GM18511 (cell line): ENCODE data around the gene PRKAR2B.

Experiments
- ATAC-seq: cut with Tn5 transposase; IDR thresholded peaks from one replicate; pipeline ENCODE4 v1.9.1; 2021; ENCODE audit warnings: mild to moderate bottlenecking, moderate library complexity; ENCODE audit not compliant: unreplicated experiment

PRKAR2B gene

DNA sequence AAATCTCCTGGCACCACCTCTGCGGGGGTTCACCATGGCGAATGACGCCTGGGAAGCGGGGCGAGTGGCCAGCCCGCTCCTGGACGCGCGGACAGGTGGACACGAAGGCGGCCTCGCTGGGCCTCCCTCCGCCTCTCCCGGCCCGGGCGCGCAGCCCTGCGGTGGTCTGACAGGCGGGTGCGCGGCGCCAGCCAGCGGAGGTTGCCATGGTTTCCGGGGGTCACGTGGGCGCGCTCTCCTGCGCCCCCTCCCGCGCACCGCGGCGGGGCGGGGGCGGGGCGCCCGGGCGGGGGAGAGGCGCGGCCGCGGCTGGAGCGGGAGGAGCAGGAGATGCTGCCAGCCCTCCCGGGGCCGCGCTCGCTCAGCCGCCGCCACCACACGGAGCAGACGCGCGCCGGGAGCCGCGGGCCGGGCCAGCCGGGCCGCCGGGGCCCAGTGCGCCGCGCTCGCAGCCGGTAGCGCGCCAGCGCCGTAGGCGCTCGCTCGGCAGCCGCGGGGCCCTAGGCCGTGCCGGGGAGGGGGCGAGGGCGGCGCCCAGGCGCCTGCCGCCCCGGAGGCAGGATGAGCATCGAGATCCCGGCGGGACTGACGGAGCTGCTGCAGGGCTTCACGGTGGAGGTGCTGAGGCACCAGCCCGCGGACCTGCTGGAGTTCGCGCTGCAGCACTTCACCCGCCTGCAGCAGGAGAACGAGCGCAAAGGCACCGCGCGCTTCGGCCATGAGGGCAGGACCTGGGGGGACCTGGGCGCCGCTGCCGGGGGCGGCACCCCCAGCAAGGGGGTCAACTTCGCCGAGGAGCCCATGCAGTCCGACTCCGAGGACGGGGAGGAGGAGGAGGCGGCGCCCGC, at the start of gene PRKAR2B:
Gene PRKAR2B, plus strand, starts transcription at position 359 of the 848 bp plus-strand sequence. Its CDS starts 203 bp downstream, at position 562.
- ATAC-seq, result peak; percentile 86

DNA sequence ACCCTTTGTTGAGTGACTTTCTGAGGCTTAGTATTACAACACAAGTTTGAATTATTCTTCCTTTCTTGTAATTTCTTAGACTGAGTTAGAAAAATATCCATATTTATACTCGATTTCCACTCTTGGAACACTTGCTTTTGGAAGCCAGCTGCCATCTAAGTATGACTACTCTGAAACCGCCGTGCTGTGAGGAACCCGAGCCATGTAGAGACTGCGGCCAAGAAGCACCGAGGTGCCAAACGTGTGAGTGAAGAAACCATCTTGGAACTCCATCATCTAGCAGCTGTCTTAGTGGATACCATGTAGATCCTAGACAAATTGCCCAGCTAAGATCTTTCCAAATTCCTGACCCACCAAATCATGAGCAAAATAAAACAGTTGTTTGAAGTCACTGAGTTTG, 49.7 kb upstream of the PRKAR2B start:
- ATAC-seq, result no peak

DNA sequence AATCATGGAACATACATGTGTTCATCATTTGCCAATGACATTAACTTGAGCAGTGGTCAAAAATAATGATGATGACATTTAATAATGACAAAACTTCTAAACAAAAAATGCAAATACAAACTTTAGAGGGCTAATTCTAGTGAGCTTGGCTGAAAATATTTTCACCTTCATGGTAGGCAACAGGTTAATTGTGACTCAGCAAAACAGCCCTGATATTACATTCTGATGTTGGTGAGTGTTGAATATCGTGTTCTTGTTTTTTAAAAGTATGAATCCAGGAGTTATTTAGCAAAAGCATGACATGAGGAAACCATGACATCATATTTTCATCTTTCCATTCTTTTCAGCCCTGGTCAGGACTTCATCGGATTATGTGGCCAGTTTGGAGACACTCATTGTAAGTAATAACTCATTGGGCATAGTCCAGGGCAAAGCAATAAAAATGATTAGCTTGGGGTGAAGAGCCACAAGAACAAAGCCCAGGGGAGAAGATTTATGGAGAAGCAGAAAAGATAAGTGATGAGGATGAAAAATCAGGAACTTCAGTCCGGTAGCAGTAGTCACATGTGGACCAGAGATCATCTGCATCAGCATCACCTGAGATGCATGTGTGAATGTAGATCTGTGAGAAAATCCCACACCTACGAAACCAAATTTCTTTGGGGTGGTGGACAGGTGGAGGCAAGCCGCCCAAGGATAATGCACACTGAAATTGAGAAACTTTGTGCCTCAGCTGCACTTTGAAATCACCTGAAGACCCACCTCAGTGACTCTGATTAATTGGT, 46.8 kb upstream of the PRKAR2B start:
- ATAC-seq, result no peak

DNA sequence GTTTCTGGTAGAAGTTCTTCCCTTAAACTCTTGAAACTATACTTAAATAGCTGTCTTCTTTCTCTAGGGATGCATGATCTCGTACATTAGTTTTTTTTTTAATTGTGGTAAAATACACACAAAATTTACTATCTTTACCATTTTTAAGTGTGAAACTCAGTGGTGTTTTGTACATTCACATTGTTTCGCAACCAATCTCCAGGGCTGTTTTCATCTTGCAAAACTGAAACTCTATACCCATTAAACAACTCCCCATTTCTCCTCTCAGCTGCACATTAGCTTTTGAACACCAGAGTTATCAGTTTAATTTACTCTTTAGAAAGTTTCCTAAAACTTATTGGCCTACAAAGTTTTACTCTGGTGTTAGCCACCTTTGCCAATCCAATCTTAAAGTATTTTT, 45.5 kb upstream of the PRKAR2B start:
- ATAC-seq, result no peak

DNA sequence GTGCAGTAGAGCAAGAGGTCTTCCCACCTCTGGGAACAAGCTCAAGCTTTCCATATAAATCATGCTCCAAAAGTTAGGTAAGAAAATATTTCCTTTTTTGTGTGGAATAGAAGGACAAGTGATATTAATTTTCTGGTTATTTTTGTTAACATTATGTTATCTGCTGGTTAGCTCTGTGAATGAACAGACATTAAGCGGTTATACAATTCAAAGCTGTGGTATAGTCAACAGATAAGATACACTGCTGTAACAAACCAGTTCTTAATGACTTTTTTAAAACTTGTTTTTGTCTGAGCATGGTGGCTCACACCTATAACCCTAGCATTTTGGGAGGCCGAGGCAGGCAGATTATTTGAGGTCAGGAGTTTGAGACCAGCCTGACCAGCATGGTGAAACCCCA, 43.0 kb upstream of the PRKAR2B start:
- no peak for ATAC-seq

DNA sequence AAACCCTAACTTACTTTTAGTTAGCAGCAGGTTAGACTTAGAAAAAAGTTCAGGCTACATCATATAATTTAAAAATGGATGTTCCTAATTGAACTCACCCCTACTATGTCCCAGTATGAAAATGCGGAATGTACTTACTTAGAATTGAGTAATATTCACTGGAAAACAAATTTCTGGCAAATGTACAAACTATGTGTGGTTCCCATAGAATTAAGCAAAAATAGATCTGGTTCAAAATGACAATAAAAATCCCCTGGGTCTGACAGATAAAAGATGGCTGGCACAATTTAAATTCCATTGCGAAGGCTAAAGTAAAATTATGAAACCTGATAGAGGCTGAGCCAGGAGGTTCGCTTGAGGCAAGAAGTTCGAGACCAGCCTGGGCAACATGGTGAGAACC, 42.4 kb upstream of the PRKAR2B start:
- no peak for ATAC-seq

DNA sequence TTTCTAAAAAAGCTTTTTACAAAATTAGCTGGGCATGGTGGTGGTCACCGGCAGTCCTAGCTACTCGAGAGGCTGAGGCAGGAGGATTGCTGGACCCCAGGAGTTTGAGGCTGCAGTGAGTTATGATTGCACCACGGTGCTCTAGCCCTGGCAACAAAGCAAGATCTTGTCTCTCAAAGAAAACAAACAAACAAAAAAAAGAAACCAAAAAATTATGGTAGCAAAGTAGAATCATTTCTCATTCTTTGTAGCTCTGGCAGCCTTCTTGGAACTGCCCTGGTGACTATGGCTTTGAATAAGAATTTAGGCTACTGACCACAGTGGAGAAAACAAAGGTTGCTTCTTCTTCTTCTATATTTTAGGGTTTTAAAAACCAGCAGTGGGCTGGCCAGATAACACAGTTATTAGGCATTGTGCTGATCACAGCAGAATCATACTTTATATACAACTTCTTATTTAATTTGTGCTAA, 41.9 kb upstream of the PRKAR2B start:
- ATAC-seq, result no peak

DNA sequence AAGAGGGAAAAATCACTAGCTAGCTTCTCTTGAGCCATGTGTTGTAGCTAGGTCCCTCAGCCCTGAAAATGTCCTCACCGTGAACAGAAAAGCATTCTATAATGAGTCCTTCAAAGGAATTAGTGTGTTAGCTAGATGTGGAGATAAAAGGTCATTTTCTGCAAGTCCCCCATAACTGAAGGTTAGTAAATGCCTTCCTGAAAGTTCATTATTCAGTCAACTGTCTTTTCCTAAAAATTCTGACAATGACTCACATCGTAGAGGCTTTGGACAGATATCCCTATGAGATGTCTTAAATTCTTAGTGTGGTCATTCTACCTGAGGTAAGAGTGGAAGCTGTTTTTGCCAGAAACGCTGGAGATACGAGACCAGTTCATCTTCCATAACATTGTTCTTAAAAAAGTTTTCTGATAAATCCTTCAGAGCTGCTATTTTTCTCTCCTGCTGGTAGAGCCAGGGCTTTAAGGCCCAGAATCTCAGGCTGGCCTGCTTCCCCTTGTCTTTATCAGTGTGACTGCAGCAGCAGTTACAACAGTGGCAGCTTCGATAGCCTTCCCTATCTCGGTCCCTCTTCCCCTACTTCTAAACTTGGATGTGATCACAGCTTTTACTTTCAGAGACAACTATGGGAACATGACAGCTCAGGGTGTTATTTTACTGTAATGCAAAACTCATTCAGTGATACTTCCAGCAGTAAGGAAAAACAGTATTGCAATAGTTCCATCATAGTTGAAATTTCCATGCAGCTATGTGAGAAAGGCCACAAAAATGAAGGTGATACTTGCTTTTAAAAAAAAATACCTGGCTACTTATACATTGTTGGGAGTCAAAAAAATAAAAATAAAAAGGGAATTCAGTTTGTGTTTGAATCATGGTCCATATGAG, 37.3 kb upstream of the PRKAR2B start:
- no peak for ATAC-seq

DNA sequence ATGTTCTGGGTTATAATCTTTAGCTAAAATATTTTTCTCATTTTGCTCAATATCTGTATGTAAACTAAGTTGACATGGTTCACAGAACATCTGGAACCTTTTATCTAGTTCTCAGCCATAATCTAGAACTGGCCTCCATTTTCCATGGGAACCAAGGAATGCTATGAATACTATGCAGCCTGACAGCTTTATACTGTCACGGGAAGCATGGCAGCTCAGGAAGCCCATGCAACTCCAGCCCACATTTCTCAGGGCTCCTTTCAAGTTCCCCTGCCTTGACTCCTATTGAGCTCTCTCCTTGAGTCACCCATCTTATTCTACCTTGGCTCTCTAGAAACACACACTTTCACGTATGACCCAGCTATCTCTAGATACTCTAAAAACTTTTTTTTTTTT, 36.6 kb upstream of the PRKAR2B start:
- no peak for ATAC-seq

DNA sequence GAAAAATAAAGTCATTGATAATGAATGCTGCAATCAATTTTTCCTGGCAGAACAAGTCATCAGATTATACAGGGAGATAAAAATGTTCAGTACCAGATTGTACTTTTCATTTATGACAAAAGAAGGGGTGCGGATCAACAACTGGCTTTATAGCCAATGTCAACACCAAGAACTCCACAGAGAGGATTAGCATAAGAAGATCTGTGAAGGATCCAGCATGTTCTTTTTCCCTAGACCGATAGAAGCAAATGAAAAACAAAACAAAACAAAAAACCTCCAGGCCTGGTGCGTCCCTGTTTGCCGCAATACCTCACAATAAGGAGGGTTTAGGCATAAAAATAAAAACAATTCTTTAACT, 34.7 kb upstream of the PRKAR2B start:
- no peak for ATAC-seq

DNA sequence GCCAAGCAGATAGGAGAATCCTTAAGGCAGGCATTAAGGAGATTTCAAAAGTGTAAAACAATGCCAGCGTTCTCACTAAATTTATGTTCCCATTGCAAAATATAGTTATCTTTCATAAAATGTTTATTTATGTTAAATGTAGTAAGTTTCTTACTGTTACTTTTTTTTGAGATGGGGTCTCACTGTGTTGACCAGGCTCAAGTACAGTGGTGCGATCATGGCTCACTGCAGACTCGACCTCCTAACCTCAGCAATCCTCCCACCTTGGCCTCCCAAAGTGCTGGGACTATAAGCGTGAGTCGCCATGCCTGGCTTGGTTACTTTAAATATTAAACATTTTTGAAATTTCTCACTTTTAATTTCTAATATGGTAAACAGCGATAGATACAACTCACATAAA, 31.8 kb upstream of the PRKAR2B start:
- ATAC-seq, result no peak

DNA sequence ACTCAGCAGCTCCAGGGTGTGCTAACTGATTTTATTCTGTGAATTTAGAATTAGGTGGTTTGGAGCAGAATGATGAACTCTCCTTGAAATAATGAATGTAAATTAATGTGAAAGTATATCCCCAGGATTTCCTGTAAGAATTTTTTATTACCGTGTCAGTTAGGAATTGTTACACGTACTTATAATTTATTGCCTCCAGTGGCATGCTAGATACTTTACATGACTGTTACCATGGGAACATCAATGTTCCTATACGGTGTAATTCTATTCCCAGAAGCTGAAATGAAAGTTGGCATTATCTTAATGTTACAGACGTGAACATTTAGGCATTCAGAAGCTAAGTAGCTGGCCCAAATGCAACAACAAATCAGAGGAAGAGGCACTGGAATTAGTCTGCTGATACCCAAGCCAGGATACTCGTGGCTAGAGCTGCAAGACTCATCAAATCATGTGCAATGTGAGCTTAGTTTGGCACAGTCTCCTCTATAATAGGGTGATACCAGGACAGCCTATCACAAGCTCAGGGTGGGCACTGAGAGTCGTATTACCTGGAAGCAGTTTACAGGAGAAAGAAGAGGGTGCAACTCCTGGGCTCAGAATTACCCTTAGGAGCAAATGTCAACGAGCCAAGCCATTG, 30.0 kb upstream of the PRKAR2B start:
- no peak for ATAC-seq

DNA sequence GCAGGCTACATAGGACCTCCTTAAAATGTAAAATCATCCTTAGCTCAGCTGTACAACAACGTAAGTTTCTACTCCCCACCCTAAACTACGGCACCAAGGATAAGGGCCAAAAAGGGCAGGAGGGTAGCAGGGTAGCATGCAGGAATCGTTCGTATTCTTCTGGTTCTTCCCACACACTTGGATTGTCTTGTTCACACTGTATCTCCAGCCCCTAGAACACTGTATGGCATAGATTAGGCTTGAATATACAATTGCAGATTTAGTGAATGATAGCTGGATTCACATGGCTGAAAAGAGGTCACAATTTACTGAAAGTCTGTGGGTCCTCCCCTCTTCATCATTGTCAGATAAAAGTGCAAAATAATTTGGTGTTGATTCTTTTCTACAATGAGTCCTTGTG, 28.2 kb upstream of the PRKAR2B start:
- ATAC-seq, result no peak

DNA sequence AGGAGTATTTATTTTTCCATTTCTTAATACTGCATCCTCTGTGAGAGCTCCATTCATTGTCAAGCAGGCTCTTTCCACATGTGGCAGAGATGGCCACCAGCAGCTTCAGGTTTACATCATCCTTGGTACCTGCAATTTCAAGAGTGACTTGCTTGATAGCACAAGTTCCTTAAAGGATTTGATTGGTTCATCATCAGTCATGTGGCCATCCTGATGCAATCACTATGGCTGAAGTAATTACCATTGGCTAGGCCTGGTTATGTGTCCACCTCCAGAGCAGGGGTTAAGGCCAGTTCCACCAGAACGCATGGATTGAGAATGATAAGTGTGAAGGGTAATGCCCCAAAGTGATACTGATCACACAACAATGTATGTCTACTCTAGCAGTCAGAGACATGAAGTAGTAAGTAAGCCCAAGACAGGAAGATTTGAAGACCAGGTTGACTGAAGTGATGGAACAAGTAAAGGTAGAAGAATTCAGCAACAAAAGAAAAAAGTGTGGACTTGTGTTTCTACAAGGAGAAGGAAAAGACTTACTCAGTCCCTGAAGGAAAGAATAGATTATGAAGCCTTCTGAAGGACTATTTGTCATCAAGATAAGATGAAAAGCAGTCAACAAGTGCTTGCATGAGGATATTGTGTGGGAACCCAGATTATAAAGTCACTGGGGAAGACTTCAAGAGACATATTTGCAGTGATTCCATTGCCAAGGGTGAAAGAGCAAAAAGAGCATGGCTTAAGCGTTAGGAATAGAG, 26.4 kb upstream of the PRKAR2B start:
- ATAC-seq, result no peak

DNA sequence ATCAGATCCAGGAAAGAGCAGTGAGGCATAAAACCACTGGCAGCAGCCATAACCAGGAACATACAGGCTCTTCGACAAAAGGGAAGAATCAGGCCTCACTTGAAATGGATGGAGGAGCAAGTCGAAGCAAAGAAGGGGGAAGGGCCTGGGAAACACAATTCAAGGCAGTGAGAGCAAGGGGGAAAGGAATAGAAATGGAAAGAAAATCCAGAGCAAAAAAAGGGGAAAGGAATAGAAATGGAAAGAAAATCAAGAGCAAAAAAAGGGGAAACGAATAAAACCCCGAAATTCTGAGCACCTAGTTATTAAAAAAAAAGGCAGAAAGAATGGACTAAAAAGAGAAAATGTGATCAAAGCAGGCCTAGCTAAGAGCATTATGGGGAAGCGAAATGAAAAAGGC, 24.1 kb upstream of the PRKAR2B start:
- no peak for ATAC-seq

DNA sequence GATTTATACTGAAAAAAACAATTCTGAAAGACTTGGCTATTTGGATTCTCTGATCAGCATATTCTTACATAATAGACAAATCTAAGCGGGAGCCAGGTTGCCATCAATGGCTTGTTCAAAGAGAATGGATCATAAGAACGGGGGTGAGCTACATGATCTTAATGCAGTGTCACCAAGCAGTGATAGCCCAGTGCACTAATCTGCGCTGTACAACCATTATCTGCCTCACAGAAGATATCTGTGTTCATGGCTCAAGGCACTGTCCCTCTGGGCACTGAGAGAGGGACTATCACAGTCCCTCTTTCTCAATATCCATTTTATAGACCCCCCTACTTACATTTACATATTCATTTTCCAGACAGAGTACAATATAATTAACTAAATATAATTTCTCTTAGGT, 22.9 kb upstream of the PRKAR2B start:
- no peak for ATAC-seq

DNA sequence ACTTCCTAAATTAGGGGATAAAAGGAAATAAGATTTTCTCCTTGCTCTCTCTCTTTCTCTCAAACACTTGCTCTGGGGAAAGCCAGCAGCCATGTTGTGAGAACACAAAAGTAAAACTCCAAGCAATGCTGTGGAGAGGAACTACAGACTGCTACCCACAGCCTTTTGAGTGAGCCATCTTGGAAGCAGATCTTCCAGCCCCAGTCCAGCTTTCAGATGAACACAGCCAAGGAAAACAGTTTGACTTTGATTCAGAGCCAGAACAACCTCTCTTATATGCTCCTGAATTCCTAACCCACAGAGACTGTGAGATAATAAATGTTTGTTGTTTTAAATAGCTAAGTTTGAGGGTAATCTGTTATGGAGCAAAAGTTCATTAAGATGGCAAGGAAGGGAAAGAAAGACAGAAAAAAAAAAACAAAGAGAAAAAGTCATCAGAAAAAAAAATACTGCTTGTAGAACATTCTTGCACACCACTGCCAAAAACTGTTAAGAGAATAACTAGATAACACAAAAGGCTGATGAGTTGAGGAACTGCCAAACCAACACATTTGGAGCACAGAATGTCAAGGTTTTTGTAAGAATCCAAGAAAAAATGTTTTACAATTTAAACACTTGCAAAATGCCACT, 20.9 kb upstream of the PRKAR2B start:
- no peak for ATAC-seq

DNA sequence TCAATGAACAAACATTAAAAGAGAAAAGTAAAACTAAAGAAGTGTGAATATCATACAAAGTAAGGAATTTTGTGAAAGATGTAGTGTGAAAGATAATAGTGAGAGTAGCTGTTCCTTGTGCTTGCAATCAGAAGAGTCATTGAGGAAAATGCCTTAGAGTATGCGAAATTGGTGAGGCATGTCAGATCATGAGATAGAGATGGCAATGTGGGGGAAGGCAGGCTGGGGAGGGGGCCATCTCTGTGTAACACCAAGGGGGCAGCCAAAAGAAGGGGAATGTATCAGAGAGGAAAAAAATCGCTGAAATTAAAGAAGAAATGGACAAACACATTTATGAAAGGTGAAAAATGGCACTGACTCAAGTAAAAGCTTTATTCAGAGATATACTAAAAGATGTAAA, 19.6 kb upstream of the PRKAR2B start:
- ATAC-seq, result no peak

DNA sequence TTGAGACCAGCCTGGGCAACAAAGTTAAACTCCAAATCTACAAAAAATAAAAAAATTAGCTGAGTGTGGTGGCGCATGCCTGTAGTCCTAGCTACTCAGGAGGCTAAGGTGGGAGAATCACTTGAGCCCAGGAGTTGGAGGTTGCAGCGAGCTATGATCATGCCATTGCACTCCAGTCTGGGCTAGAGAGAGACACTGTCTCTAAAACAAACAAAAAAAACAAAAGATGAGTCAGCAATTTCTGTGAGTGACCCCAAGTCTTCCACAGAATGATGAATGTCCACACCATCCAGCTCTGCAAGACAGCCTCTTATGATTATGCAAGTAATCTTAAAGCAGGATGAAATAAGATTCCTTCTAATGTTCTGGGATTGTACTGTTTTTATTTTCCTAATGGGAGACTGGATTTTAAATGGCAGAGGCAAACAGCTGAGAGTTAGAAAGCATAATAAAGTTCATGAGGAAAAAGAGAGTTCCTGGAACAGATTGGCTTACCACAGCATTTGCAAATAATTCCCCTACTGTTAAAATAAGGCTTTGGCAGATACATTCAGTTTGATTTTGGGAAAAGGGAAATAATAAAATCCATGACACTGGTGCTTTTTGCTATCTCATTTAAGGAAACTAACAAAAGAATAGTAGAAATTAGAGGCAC, 18.9 kb upstream of the PRKAR2B start:
- ATAC-seq, result no peak
